ENCODE measurements around the gene AQP3. TPM values are rescaled to one million over a fixed set of nuclear protein-coding genes. Genes with fewer than 3 reads are reported as not detected.

Gene AQP3
- total RNA-seq, 1 donor = 0.72 TPM

- Histone ChIP-seq H2AFZ (ENCODE audit: low read length) (no peak overlapping the region), H3K79me2 (ENCODE audit: insufficient read depth, low read length) (no peaks in the 10 kb centered on the region), H3K4me2 (ENCODE audit: insufficient read depth, low read length) (no peak overlapping the region), H3K4me3 (ENCODE audit: insufficient read depth, low read length) (no peak overlapping the region), H3K27me3 (ENCODE audit: insufficient read depth, low read length) (peaks cover 28% of the 10 kb centered on the region), H3K36me3 (ENCODE audit: insufficient read depth, low read length) (no peaks in the 10 kb centered on the region), H4K20me1 (ENCODE audit: insufficient read depth, low read length) (no peaks in the 10 kb centered on the region), H3K4me1 (ENCODE audit: insufficient read depth, low read length) (no peaks in the 10 kb centered on the region), H3K27ac (ENCODE audit: low read depth, low read length) (no peak overlapping the region), H3K9me3 (ENCODE audit: low read depth, low read length) (no peaks in the 10 kb centered on the region)
- peak; percentile 61 for DNase-seq (ENCODE audit: insufficient read length, low spot score, missing footprints)
- TF ChIP-seq, protein P1, sequence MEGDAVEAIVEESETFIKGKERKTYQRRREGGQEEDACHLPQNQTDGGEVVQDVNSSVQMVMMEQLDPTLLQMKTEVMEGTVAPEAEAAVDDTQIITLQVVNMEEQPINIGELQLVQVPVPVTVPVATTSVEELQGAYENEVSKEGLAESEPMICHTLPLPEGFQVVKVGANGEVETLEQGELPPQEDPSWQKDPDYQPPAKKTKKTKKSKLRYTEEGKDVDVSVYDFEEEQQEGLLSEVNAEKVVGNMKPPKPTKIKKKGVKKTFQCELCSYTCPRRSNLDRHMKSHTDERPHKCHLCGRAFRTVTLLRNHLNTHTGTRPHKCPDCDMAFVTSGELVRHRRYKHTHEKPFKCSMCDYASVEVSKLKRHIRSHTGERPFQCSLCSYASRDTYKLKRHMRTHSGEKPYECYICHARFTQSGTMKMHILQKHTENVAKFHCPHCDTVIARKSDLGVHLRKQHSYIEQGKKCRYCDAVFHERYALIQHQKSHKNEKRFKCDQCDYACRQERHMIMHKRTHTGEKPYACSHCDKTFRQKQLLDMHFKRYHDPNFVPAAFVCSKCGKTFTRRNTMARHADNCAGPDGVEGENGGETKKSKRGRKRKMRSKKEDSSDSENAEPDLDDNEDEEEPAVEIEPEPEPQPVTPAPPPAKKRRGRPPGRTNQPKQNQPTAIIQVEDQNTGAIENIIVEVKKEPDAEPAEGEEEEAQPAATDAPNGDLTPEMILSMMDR (IDR thresholded peaks at IDR 0.05; ENCODE audit: extremely low read depth, low read depth, low read length) = no peak
These were observed 6.8 kb downstream of the AQP3 start for GRCh38 chr9:33440609-33441008.

- no peaks in the 10 kb centered on the region for H3K9me3 ChIP-seq (ENCODE audit: low read depth, low read length)
- H3K4me2 ChIP-seq (ENCODE audit: insufficient read depth, low read length) = no peak overlapping the region
- no peaks in the 10 kb centered on the region for H4K20me1 ChIP-seq (ENCODE audit: insufficient read depth, low read length)
- no peaks in the 10 kb centered on the region for H3K36me3 ChIP-seq (ENCODE audit: insufficient read depth, low read length)
- H3K4me1 ChIP-seq (ENCODE audit: insufficient read depth, low read length) = no peaks in the 10 kb centered on the region
- H2AFZ ChIP-seq (ENCODE audit: low read length) = no peak overlapping the region
- no peaks in the 10 kb centered on the region for H3K79me2 ChIP-seq (ENCODE audit: insufficient read depth, low read length)
- no peak overlapping the region for H3K27ac ChIP-seq (ENCODE audit: low read depth, low read length)
- H3K4me3 ChIP-seq (ENCODE audit: insufficient read depth, low read length) = no peak overlapping the region
- TF ChIP-seq, protein P1 (IDR thresholded peaks at IDR 0.05; ENCODE audit: extremely low read depth, low read depth, low read length) = no peak
- H3K27me3 ChIP-seq (ENCODE audit: insufficient read depth, low read length) = peaks cover 32% of the 10 kb centered on the region
- DNase-seq (ENCODE audit: insufficient read length, low spot score, missing footprints) = peak; percentile 49
These were observed 7.2 kb downstream of the AQP3 start for GRCh38 chr9:33440204-33440603.

GRCh38 chr9:33439731-33440130 is 7.7 kb downstream of the AQP3 start:
- H3K27me3 ChIP-seq (ENCODE audit: insufficient read depth, low read length) = peaks cover 36% of the 10 kb centered on the region
- H3K36me3 ChIP-seq (ENCODE audit: insufficient read depth, low read length) = no peaks in the 10 kb centered on the region
- no peaks in the 10 kb centered on the region for H3K4me1 ChIP-seq (ENCODE audit: insufficient read depth, low read length)
- no peak overlapping the region for H3K4me3 ChIP-seq (ENCODE audit: insufficient read depth, low read length)
- H2AFZ ChIP-seq (ENCODE audit: low read length) = no peak overlapping the region
- no peak overlapping the region for H3K4me2 ChIP-seq (ENCODE audit: insufficient read depth, low read length)
- no peaks in the 10 kb centered on the region for H4K20me1 ChIP-seq (ENCODE audit: insufficient read depth, low read length)
- H3K79me2 ChIP-seq (ENCODE audit: insufficient read depth, low read length) = no peaks in the 10 kb centered on the region
- TF ChIP-seq, protein P1 (IDR thresholded peaks at IDR 0.05; ENCODE audit: extremely low read depth, low read depth, low read length) = no peak
- peak; percentile 92 for DNase-seq (ENCODE audit: insufficient read length, low spot score, missing footprints)
- no peak overlapping the region for H3K27ac ChIP-seq (ENCODE audit: low read depth, low read length)
- H3K9me3 ChIP-seq (ENCODE audit: low read depth, low read length) = no peaks in the 10 kb centered on the region

DNA sequence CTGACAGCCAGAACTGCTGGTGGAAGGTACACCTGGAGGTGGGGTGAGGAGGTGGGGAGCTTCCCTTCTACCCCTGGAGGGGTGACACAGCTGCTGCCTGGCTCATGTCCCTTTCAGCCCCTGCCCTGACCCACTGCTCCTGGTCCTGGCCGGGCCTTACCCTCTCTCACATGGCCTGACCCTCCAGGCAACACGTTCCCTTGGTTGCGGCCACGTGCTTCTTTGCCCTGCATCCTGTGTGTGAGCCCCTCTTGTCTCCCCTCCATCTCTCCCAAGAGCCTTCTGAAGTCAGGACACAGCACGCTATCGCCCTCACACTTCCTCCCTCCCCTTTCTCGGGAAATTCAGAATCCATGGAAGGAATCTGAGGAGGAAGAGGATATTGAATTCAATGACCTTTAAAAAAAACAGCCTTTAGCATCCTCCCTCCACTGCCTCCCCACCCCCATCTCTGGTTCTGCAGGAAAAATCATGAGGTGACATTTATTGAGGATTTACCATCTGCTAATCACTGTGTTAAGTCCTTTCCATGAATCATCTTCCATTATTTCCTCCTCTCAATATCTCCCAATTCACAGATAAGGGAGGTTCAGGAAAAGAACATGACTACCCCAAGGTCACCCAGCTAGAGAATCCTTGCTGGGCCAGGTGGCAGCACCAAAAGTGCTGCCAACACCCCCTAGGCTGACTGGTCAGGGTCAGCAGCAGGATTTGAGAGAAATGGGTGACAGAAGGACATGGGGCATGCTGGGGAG is 8.3 kb downstream of the AQP3 start:
- H3K4me2 ChIP-seq (ENCODE audit: insufficient read depth, low read length) = no peak overlapping the region
- TF ChIP-seq, protein P1 (IDR thresholded peaks at IDR 0.05; ENCODE audit: extremely low read depth, low read depth, low read length) = no peak

More for the DNA sequence above, 8.3 kb downstream of the AQP3 start:
- no peaks in the 10 kb centered on the region for H3K4me1 ChIP-seq (ENCODE audit: insufficient read depth, low read length)
- H3K27me3 ChIP-seq (ENCODE audit: insufficient read depth, low read length) = peaks cover 41% of the 10 kb centered on the region
- DNase-seq (ENCODE audit: insufficient read length, low spot score, missing footprints) = peak; percentile 58
- no peaks in the 10 kb centered on the region for H3K36me3 ChIP-seq (ENCODE audit: insufficient read depth, low read length)
- no peak overlapping the region for H3K4me3 ChIP-seq (ENCODE audit: insufficient read depth, low read length)
- H4K20me1 ChIP-seq (ENCODE audit: insufficient read depth, low read length) = no peaks in the 10 kb centered on the region
- H3K27ac ChIP-seq (ENCODE audit: low read depth, low read length) = no peak overlapping the region
- no peak overlapping the region for H2AFZ ChIP-seq (ENCODE audit: low read length)
- no peaks in the 10 kb centered on the region for H3K9me3 ChIP-seq (ENCODE audit: low read depth, low read length)
- no peaks in the 10 kb centered on the region for H3K79me2 ChIP-seq (ENCODE audit: insufficient read depth, low read length)

All from osteoblast (primary cell).